Body of pancreas (tissue), 4 donors: ENCODE data around the gene USP10.

Experiments
- CTCF ChIP-seq, 7 experiments: fragments of 450-650 bp in 4 of 7; fragments of 200-600 bp in 3 of 7; sonication (generic) in 3 of 7; IDR thresholded peaks; one replicate each; pipeline ENCODE4 v1.5.1; 2016 to 2019; ENCODE audit warnings: antibody characterized with exemption in 7 of 7
- POLR2A ChIP-seq, 3 donors: fragments of 450-650 bp; IDR thresholded peaks; one replicate each; pipeline ENCODE4 v1.6.1; 2016; ENCODE audit warnings: antibody characterized with exemption in 3 of 3, mild to moderate bottlenecking in 2 of 3

- TF ChIP-seq POLR2A (IDR thresholded peaks at IDR 0.05) (no peak), CTCF (IDR thresholded peaks at IDR 0.05) (no peak)
Measured at GRCh38 chr16:84791501-84791900, 91.7 kb downstream of the USP10 start.
